A673 (cell line): Measurements from ENCODE around the gene IFT122.

Source experiments
- EZH2 ChIP-seq: fragments of 200-600 bp; sonication (generic); IDR thresholded peaks from 2 replicates; pipeline ENCODE4 v1.6.1; 2017; ENCODE audit warnings: borderline replicate concordance, low read depth, mild to moderate bottlenecking, mixed read lengths, antibody characterized with exemption, low read length; ENCODE audit not compliant: poor library complexity, severe bottlenecking
- TF ChIP-seq, protein P1 (sequence below): fragments of 300-800, 200-600 bp; sonication (generic); conservative IDR thresholded peaks from 2 replicates; pipeline ENCODE4 v1.5.1; 2017; ENCODE audit warnings: low read depth, mild to moderate bottlenecking, antibody characterized with exemption, low read length, moderate library complexity, mixed read lengths

DNA sequence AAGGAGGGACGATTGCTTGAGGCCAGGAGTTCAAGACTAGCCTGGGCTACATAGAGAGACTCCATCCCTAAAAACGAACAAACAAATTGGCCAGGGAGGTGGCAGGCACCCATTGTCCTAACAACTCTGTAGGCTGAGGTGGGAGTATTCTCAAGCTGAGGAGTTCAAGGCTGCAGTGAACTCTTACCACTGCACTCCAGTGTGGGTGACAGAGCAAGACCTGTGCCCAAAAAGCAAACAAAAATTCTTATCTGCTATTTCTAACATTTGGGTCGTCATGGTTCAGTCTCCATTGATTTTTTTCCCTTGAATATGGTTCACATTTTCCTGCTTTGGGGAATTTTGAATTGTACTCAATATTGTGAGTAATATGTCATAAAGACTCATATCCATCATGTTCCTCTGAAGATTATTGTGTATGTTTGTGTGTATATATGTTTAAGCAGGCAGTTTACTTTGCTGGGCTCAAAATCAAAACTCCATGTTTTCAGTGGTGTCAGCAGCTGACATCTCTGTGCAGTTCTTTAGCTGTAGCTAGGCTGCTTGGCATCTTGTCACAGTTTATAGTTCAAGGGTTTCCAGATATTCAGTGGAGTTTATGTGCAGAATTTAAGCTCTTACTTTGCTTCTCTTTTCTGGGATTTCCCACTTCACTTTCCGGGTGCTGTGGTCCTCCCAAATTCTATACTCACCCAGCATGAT, 33.2 kb downstream of the IFT122 start:
- TF ChIP-seq, protein P1, sequence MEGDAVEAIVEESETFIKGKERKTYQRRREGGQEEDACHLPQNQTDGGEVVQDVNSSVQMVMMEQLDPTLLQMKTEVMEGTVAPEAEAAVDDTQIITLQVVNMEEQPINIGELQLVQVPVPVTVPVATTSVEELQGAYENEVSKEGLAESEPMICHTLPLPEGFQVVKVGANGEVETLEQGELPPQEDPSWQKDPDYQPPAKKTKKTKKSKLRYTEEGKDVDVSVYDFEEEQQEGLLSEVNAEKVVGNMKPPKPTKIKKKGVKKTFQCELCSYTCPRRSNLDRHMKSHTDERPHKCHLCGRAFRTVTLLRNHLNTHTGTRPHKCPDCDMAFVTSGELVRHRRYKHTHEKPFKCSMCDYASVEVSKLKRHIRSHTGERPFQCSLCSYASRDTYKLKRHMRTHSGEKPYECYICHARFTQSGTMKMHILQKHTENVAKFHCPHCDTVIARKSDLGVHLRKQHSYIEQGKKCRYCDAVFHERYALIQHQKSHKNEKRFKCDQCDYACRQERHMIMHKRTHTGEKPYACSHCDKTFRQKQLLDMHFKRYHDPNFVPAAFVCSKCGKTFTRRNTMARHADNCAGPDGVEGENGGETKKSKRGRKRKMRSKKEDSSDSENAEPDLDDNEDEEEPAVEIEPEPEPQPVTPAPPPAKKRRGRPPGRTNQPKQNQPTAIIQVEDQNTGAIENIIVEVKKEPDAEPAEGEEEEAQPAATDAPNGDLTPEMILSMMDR, result no peak
- no peak for TF ChIP-seq EZH2
